Liver (tissue), 9 donors: ENCODE results near the gene CHMP5. TPM values are rescaled to one million over a fixed set of nuclear protein-coding genes. Genes with fewer than 3 reads are reported as not detected.
A peak's percentile ranks its signal among the peaks of the same experiment; 100 is the strongest.

Experiments used
- DNase-seq: peaks from one replicate; pipeline ENCODE4 v3.0.0-alpha.2; 2017; ENCODE audit warnings: low spot score
- H3K27ac ChIP-seq, 2 donors: one replicate each; pipeline ENCODE4 v1.7.0; 2013; ENCODE audit warnings: inconsistent platforms in 2 of 2, low read length in 2 of 2, control low read depth in 1 of 2, low read depth in 1 of 2, mild to moderate bottlenecking in 1 of 2
- H3K27me3 ChIP-seq, 4 donors: one replicate each; pipeline versions ENCODE4 v1.6.1 to v1.7.0; 2013; ENCODE audit warnings: low read length in 3 of 4, inconsistent platforms in 1 of 4, mild to moderate bottlenecking in 1 of 4, moderate library complexity in 1 of 4; ENCODE audit not compliant: control insufficient read depth in 4 of 4, insufficient read depth in 4 of 4
- H3K36me3 ChIP-seq, 4 donors: one replicate each; pipeline versions ENCODE4 v1.6.1 to v1.7.0; 2013; ENCODE audit warnings: low read length in 3 of 4, mild to moderate bottlenecking in 3 of 4, low read depth in 1 of 4, moderate library complexity in 1 of 4; ENCODE audit not compliant: control insufficient read depth in 4 of 4, insufficient read depth in 3 of 4
- H3K4me1 ChIP-seq, 4 donors: one replicate each; pipeline versions ENCODE4 v1.6.1 to v1.7.0; 2013; ENCODE audit warnings: low read length in 3 of 4, mild to moderate bottlenecking in 3 of 4, moderate library complexity in 1 of 4; ENCODE audit not compliant: control insufficient read depth in 4 of 4, insufficient read depth in 4 of 4
- H3K4me3 ChIP-seq, 3 donors: one replicate each; pipeline versions ENCODE4 v1.6.1 to v1.7.0; 2013; ENCODE audit warnings: low read length in 3 of 3, control low read depth in 1 of 3, low read depth in 1 of 3, mild to moderate bottlenecking in 1 of 3
- H3K9ac ChIP-seq, 2 donors: one replicate each; pipeline ENCODE4 v1.7.0; 2013; ENCODE audit warnings: low read length in 2 of 2, mild to moderate bottlenecking in 2 of 2, moderate library complexity in 2 of 2, control low read depth in 1 of 2, low read depth in 1 of 2
- H3K9me3 ChIP-seq, 4 donors: one replicate each; pipeline versions ENCODE4 v1.6.1 to v1.7.0; 2013; ENCODE audit warnings: low read length in 3 of 4; ENCODE audit not compliant: control insufficient read depth in 4 of 4
- EGR1 ChIP-seq, 2 donors: IDR thresholded peaks; 2 replicates each; pipeline ENCODE4 v1.6.1; 2016 to 2018; ENCODE audit warnings: antibody characterized with exemption in 2 of 2, low read depth in 2 of 2
- FOXA1 ChIP-seq: IDR thresholded peaks from 2 replicates; pipeline ENCODE4 v1.6.1; 2016; ENCODE audit warnings: antibody characterized with exemption
- FOXA2 ChIP-seq: IDR thresholded peaks from 2 replicates; pipeline ENCODE4 v1.6.1; 2016; ENCODE audit warnings: antibody characterized with exemption
- GABPA ChIP-seq, 2 donors: IDR thresholded peaks in 1 of 2; conservative IDR thresholded peaks in 1 of 2; 2 replicates each; pipeline ENCODE4 v1.6.1; 2016; ENCODE audit warnings: antibody characterized with exemption in 2 of 2, mild to moderate bottlenecking in 1 of 2, moderate library complexity in 1 of 2
- HNF4A ChIP-seq, 2 donors: conservative IDR thresholded peaks; 2 replicates each; pipeline ENCODE4 v1.6.1; 2016; ENCODE audit warnings: antibody characterized with exemption in 2 of 2, mild to moderate bottlenecking in 2 of 2
- HNF4G ChIP-seq: IDR thresholded peaks from 2 replicates; pipeline ENCODE4 v1.6.1; 2016; ENCODE audit warnings: antibody characterized with exemption
- JUND ChIP-seq, 2 donors: IDR thresholded peaks; 2 replicates each; pipeline ENCODE4 v1.6.1; 2016; ENCODE audit warnings: antibody characterized with exemption in 2 of 2
- NR2F2 ChIP-seq: IDR thresholded peaks from 2 replicates; pipeline ENCODE4 v1.6.1; 2016; ENCODE audit warnings: antibody characterized with exemption
- RAD21 ChIP-seq, 2 donors: IDR thresholded peaks; 2 replicates each; pipeline ENCODE4 v1.6.1; 2016; ENCODE audit warnings: antibody characterized with exemption in 2 of 2, mild to moderate bottlenecking in 2 of 2
- RXRA ChIP-seq, 2 donors: IDR thresholded peaks; 2 replicates each; pipeline ENCODE4 v1.6.1; 2017 to 2018; ENCODE audit warnings: antibody characterized with exemption in 2 of 2, mild to moderate bottlenecking in 1 of 2
- SP1 ChIP-seq: IDR thresholded peaks from 2 replicates; pipeline ENCODE4 v1.6.1; 2018; ENCODE audit warnings: antibody characterized with exemption, mild to moderate bottlenecking
- TAF1 ChIP-seq: conservative IDR thresholded peaks from 2 replicates; pipeline ENCODE4 v1.6.1; 2016; ENCODE audit warnings: antibody characterized with exemption, mild to moderate bottlenecking
- YY1 ChIP-seq: IDR thresholded peaks from 2 replicates; pipeline ENCODE4 v1.6.1; 2016; ENCODE audit warnings: antibody characterized with exemption, mild to moderate bottlenecking
- ZBTB33 ChIP-seq: IDR thresholded peaks from 2 replicates; pipeline ENCODE4 v1.6.1; 2016; ENCODE audit warnings: antibody characterized with exemption
- WGBS: extraction: QIAGEN DNeasy Blood & Tissue Kit; methylation state at CpG from one replicate; pipeline ENCODE4 v1.1.7; 2013; 5-methylcytosine and 5-hydroxymethylcytosine counted together
- polyA plus RNA-seq, 2 donors: library from polyadenylated mRNA; stranded (reverse) in 1 of 2; unstranded in 1 of 2; fragments of 200-250 nt in 1 of 2; fragments of >200 nt in 1 of 2; fragmentation: Nextera tagmentation in 1 of 2; extraction: Ambion mirVana in 1 of 2; gene quantifications; one replicate each; pipeline versions ENCODE4 v1.2.1 to v1.2.3, GENCODE V29; 2013 to 2015
- total RNA-seq, 2 donors: library from RNA; depleted of rRNA; stranded (reverse); fragments of >200 nt; gene quantifications; one replicate each; pipeline ENCODE4 v1.2.3, GENCODE V29; 2014
- TF ChIP-seq, protein P1 (sequence below): IDR thresholded peaks from 2 replicates; pipeline ENCODE4 v1.6.1; 2016; ENCODE audit warnings: antibody characterized with exemption
- TF ChIP-seq, protein P2 (sequence below): fragments of 150-350 bp; IDR thresholded peaks from 2 replicates; pipeline ENCODE4 v1.5.1; 2017; ENCODE audit warnings: improper control_type of control experiment, low read depth, low read length; ENCODE audit not compliant: missing input control
- TF ChIP-seq, protein P3 (sequence below): IDR thresholded peaks from 2 replicates; pipeline ENCODE4 v1.6.1; 2016; ENCODE audit warnings: antibody characterized with exemption
- TF ChIP-seq, protein P4 (sequence below): IDR thresholded peaks from 2 replicates; pipeline ENCODE4 v1.6.1; 2016; ENCODE audit warnings: antibody characterized with exemption, mild to moderate bottlenecking
- donor health status: healthy.
- donor health status: healthy.
- donor health status: healthy.
- donor health status: healthy.
- donor health status: healthy.

CHMP5 gene
- total and polyA plus RNA-seq, 4 donors: 23.2 to 34.8 (median 27.8) TPM

- TF ChIP-seq, protein P1, sequence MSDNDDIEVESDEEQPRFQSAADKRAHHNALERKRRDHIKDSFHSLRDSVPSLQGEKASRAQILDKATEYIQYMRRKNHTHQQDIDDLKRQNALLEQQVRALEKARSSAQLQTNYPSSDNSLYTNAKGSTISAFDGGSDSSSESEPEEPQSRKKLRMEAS: no peak
- no peak for TF ChIP-seq FOXA1
- TF ChIP-seq, protein P2, sequence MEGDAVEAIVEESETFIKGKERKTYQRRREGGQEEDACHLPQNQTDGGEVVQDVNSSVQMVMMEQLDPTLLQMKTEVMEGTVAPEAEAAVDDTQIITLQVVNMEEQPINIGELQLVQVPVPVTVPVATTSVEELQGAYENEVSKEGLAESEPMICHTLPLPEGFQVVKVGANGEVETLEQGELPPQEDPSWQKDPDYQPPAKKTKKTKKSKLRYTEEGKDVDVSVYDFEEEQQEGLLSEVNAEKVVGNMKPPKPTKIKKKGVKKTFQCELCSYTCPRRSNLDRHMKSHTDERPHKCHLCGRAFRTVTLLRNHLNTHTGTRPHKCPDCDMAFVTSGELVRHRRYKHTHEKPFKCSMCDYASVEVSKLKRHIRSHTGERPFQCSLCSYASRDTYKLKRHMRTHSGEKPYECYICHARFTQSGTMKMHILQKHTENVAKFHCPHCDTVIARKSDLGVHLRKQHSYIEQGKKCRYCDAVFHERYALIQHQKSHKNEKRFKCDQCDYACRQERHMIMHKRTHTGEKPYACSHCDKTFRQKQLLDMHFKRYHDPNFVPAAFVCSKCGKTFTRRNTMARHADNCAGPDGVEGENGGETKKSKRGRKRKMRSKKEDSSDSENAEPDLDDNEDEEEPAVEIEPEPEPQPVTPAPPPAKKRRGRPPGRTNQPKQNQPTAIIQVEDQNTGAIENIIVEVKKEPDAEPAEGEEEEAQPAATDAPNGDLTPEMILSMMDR: no peak
- no peak for TF ChIP-seq EGR1 (IDR thresholded peaks at IDR 0.05; ENCODE audit: low read depth in 2 of 2)
- TF ChIP-seq NR2F2: no peak
- TF ChIP-seq SP1: no peak
- no peak for TF ChIP-seq FOXA2
These were observed 25.0 kb downstream of the CHMP5 start (continued) for GRCh38 chr9:33289936-33290246.

DNA sequence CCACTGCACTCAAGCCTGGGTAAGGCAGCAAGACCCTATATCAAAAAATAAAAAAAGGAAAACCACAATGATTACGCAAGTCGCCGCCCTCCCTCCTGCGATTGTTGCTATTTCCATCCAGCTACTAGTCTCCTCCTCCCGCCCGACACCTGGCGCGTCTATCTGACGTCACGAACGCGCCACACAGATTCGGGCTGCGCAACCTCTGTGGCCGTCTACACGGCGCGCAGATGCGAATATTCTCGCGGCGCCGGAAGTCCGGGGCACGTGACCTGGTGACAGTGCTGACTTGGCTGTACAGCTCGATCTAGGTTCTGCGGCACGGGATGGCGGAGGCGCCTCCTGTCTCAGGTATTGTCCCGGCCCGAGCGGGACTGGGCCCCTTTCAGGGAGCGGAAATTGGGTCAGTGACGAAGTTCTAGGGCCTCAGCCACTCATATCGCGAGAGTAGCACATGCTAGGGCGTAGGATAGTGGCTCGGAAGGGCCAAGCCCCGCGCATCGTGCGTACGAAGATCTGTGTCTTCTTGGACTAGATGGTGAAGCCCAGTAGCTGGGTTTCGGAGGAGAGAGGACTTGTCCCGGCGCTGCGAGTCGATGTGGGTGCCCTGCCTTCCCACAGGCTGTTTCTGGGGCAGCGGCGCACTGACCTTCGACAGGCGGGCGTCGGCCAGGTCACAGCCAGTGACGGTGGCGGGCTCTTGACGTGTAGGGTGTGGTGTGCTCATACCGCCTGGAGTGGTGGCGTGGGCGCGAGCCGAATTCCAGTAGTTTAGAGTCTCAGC lies 25.6 kb downstream of the CHMP5 start, which contains the start of gene NFX1:
Gene NFX1, plus strand, starts transcription at position 270 of the 784 bp plus-strand sequence. Its CDS starts 57 bp downstream, at position 327.
- no peaks in the 10 kb centered on the region for H3K27me3 ChIP-seq
- TF ChIP-seq NR2F2 (peak; percentile 76), TAF1 (peak; percentile 75), RAD21 (IDR thresholded peaks at IDR 0.05) (peak in 1 of 2 donors; percentile 22), EGR1 (IDR thresholded peaks at IDR 0.05; ENCODE audit: low read depth in 2 of 2) (peak; percentile 60 to 83), RXRA (IDR thresholded peaks at IDR 0.05) (peak; percentile 48 to 64), GABPA (IDR thresholded peaks at IDR 0.05 in 1 of 2, conservative IDR thresholded peaks at IDR 0.05 in 1 of 2) (peak; percentile 68 to 95), SP1 (peak; percentile 86), FOXA2 (peak; percentile 63), HNF4A (conservative IDR thresholded peaks at IDR 0.05) (peak in 1 of 2 donors; percentile 8), ZBTB33 (peak; percentile 95), YY1 (peak; percentile 94), FOXA1 (peak; percentile 69), HNF4G (no peak), JUND (IDR thresholded peaks at IDR 0.05) (peak in 1 of 2 donors; percentile 57)
- TF ChIP-seq, protein P2: no peak
- TF ChIP-seq, protein P3, sequence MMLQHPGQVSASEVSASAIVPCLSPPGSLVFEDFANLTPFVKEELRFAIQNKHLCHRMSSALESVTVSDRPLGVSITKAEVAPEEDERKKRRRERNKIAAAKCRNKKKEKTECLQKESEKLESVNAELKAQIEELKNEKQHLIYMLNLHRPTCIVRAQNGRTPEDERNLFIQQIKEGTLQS: peak; percentile 84
- TF ChIP-seq, protein P1: peak; percentile 95
- TF ChIP-seq, protein P4, sequence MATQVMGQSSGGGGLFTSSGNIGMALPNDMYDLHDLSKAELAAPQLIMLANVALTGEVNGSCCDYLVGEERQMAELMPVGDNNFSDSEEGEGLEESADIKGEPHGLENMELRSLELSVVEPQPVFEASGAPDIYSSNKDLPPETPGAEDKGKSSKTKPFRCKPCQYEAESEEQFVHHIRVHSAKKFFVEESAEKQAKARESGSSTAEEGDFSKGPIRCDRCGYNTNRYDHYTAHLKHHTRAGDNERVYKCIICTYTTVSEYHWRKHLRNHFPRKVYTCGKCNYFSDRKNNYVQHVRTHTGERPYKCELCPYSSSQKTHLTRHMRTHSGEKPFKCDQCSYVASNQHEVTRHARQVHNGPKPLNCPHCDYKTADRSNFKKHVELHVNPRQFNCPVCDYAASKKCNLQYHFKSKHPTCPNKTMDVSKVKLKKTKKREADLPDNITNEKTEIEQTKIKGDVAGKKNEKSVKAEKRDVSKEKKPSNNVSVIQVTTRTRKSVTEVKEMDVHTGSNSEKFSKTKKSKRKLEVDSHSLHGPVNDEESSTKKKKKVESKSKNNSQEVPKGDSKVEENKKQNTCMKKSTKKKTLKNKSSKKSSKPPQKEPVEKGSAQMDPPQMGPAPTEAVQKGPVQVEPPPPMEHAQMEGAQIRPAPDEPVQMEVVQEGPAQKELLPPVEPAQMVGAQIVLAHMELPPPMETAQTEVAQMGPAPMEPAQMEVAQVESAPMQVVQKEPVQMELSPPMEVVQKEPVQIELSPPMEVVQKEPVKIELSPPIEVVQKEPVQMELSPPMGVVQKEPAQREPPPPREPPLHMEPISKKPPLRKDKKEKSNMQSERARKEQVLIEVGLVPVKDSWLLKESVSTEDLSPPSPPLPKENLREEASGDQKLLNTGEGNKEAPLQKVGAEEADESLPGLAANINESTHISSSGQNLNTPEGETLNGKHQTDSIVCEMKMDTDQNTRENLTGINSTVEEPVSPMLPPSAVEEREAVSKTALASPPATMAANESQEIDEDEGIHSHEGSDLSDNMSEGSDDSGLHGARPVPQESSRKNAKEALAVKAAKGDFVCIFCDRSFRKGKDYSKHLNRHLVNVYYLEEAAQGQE: peak; percentile 72
- H3K27ac ChIP-seq: peak within 1 kb of the TSS; percentile 99 to 100
- peaks cover 19 to 53% (median 39%) of the 10 kb centered on the region in 4 donors for H3K4me1 ChIP-seq
- H3K4me3 ChIP-seq: peak within 1 kb of the TSS; percentile 55 to 92 (median 91)
- H3K9me3 ChIP-seq: no peaks in the 10 kb centered on the region
- under 1% methylated on average over 63 of the region's 63 CpGs for WGBS
- H3K9ac ChIP-seq: peak within 1 kb of the TSS; percentile 91 to 97
- peaks cover 0 to 11% (median 2%) of the 10 kb centered on the region in 4 donors for H3K36me3 ChIP-seq
- DNase-seq: peak; percentile 97
